Ishikawa (cell line): ENCODE data around the gene ZNF789.

Source experiments
- EP300 ChIP-seq: IDR thresholded peaks from 2 replicates; pipeline ENCODE4 v1.6.1; 2012; ENCODE audit warnings: borderline replicate concordance
- YY1 ChIP-seq: IDR thresholded peaks from 2 replicates; pipeline ENCODE4 v1.6.1; 2012; ENCODE audit warnings: low read depth

GRCh38 chr7:99499371-99499720, 26.7 kb downstream of the ZNF789 start:
- TF ChIP-seq EP300, result no peak
- no peak for TF ChIP-seq YY1
